OCI-M1 (cell line): ENCODE results near the gene CAV3.

ENCODE experiments used
- DNase-seq: peaks from one replicate; lab custom pipeline; 2025; lab: John Stamatoyannopoulos, UW

The CAV3 gene

DNA sequence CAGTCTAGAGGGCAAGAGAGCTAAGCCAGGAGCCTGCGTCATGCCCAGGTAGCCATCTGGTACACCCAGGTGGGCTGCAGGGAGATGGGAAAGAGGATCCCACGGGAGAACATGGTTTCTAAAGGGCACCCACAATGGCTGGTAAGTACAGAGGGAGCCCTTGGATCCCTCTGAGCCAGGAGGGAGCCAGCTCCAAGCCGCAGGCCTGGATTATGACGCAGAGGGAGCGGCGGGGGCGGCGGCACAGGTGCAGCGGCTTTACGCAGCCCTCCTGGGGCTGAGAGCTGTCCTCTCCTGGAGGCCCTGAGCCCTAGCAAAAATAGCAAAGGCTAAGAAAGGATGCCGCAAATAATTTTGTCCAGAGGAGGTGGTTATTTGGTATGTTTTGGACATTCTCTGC is 2.8 kb downstream of the CAV3 start:
- no peak for DNase-seq

DNA sequence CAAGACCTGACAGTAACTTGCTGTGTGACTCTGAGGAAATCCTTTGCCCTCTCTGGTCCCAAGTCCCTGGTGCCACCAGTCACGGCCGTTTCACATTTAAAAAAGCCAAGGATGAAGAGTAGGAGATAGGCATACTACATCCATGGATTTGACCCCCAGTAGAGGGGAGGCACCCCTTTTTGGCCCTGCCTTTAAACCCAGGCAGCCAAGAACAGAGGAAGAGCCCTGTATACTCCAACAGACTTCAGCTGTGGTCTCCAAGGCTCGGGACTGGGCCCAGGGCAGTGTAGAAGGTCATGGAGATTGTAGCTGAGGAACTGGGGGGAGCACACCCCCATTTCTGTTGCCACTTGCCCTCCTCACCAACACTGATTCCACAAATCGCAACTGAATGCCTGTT is 3.7 kb downstream of the CAV3 start:
- DNase-seq: no peak

- no peak for DNase-seq
These were observed 4.2 kb downstream of the CAV3 start for GRCh38 chr3:8737823-8738222.

DNA sequence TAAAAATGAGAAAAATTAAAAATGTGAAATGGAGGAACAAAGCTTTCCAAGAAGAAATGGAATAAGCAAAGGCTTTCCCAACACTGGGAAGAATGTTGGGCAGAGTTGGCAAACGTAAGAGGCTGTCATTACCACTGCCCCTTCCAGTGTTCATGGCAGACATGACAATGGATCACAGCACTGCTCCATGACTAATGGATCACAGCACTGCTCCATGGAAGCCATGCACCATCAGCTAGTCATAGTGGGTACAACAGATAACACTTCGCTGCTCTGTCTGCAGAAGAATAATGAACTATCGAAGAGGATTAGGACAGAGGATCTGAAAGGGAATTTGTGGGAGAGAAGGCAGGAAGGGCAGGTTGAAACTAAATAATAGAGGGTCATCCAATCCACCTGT is 5.0 kb downstream of the CAV3 start:
- DNase-seq: no peak

DNA sequence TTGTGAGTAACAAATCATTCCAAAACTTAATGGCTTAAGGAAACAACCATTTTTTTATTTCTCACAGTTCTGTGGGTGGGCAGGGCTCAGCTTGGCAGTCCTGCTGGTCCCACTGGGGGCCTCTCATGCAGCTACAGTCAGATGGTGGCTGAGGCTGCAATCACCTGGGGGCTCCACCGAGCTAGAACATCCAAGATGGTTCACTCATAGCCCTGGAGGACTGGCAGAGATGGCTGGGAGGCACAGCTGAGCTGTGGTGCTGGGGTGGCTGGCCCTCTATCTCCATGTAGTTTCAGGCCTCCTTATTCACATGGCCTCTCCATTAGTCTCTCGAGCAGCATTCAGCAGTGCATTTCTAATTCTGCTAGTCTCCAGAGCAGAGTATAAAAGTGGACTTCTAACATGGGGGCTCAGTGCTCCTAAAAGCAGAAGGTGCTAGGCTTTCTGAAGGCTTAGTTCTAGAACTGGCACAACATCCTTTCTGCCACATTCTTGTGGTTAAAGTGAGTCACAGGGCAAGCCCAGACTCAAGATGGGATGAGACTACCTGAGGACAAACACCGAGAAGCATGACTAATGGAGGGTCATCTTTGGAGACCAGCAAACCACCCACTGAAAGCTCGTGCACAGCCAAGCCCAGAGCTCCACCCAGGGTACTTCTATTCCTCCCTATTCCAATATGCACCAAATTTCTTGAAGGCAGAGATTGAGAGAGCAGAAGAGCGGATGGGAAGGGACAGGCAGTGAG is 6.3 kb downstream of the CAV3 start:
- DNase-seq: no peak

GRCh38 chr3:8741581-8742261 is 8.1 kb downstream of the CAV3 start:
- DNase-seq: peak; percentile 36

DNA sequence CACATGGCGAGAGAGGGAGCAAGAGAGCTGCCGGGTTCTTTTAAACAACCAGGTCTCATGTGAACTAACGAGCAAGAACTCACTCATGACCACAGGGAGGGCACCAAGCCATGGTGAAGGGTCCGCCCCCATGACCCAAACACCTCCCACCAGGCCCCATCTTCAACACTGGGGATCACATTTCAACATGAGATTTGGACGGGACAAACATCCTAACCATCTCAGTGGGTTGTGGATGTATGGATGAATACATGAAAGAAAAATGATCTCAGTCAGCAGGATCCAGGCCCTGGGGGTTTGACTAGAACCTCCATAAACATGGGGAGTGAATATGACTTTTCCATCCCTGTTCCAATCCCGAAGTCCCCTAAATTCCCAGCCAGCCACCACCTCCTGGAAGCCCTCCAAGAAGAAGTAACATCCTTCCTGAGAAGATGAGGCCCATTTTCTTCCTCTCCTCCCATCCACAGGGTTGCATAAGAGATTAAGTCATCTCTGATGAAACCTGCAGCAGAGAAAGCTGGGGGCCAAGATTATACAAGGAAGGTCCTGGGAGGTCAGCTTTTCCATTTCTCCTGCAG is 9.5 kb downstream of the CAV3 start:
- peak; percentile 25 for DNase-seq

DNA sequence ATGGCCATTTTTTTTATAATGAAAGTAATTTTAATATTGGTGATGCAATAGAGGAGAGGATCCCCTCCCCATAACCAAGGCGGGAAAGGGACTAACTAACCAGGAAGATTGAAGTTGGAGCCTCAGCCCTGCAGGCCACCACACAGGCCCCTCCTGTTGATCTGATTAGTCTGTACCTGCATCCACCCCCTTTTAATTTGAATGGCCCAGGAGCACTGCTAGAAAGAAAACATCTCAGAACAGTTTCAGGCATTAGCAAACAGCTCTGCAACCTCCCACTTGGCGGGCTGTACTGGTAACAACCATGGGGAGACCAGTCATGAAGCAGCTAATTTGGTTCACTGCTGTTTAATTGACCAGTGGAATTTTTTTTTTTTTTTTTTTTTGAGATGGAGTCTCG is 10.3 kb downstream of the CAV3 start:
- no peak for DNase-seq

DNA sequence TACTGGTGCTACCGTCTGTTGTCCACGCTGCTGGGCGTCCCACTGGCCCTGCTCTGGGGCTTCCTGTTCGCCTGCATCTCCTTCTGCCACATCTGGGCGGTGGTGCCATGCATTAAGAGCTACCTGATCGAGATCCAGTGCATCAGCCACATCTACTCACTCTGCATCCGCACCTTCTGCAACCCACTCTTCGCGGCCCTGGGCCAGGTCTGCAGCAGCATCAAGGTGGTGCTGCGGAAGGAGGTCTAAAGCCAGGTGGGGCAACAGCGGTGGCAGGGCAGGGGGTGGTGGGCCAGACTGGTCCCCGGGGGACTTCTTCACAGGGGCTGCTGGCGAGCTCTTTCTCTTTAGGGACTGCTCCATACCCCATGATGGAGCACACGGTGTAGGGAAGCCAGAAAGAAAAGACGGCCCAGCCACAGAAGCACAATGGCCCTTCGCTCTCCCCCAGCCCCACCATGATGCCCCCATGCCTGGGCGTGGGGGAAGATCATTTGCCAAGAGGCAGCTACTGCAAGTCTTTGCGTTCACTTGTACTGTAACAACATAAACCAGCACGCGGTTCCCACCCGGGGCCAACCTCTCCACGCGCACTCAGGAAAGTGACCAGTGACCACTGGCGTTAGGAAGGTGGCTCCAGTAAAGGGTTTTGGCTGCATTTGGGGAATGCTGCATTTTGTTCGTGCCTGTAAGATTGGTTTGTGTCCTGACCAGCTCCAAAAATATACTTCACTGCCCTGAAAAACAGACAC is 12.2 kb downstream of the CAV3 start:
- DNase-seq: no peak

DNA sequence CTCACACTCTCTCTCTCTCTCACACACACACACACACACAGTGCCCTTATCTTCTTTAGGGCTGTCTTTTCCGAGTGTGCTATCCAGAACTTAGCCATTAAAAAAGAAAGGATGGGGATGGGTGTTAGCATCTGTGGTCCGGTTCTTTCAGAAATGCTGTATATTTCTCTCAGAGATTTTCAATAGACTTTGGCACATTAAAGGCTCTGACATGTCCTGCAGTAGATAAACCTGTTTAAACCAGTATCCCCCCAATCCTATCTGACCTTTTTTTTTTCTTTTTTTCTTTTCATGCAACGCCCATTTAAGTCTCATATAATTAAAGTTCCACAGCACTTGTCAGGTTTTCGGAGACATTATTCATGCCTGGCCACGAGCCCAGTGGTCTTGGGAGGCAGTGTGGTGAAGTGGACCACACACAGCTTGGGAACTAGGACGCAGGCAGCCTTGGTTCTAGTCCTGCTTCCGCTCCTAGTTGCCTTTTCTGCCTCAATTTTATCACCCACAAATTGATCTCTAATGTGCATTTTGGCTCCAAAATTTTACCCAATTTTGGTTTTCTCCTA is 13.3 kb downstream of the CAV3 start:
- DNase-seq: no peak

DNA sequence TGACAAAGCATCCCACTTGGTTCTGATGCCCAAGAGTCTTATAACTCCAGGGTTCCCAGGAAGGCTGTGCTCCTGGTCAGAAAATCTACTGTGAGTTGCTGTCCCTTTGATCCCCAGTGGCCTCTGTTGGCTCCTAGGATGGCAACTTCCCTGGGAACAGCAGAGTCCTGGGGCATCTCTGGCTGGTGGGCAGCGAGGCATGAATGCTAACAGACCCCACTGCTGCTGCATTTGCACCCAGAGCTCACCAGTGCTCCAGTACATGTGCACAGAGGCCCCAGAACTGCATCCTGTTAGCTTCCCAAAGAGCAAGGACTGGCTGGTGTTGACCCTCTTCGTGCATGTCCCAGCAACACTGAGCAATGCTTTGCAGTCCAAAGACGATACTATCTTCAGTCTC is 15.7 kb downstream of the CAV3 start:
- no peak for DNase-seq

GRCh38 chr3:8752832-8753231 is 19.2 kb downstream of the CAV3 start:
- DNase-seq: no peak

DNA sequence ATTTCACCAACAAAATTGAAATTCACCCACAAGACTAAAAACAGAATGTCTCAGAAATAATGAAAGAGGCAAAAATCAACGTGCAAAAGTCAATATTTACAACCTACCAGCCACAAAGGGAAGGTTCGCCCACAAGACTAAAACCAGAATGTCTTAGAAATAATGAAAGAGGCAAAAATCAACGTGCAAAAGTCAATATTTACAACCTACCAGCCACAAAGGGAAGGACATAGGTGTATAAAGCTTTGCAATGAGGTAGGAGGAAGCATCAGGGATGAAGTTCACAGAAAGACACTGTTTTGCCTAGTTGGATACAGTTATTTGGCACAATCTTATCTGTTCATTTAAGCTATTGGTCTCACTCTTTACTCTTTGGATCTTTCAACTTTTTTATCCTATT is 21.5 kb downstream of the CAV3 start:
- DNase-seq: no peak

DNA sequence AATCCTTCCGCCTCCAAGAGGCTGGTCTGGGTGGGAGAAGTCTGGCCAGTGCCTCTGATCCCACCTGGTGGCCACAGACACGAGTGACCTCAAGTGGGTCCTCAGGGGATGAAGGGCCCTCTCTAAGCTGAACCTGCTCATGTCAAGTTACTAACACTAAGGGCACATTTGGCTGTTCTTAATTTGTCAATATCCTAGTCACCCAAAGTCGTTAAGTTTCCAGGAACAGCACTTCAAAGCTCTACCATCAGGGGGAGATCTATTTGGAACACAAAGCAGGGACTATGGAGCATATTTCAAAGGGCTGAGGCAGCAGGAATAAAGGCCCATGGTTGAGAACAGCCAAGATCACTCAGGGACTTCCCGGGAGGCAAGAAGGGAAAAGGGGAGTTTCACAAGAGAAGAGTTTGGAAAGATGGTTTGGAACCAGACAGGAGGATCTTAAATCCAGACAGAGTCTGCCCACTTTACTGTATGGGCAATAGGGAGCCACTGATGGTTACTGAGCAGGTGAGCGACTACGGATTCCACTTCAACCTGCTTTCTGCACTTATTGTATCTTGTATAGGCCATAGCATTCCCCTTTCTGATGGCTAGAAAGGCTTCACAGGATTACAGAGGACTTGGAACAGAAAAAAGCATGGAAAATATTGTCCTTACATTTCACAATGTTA is 22.1 kb downstream of the CAV3 start:
- DNase-seq: peak; percentile 21

DNA sequence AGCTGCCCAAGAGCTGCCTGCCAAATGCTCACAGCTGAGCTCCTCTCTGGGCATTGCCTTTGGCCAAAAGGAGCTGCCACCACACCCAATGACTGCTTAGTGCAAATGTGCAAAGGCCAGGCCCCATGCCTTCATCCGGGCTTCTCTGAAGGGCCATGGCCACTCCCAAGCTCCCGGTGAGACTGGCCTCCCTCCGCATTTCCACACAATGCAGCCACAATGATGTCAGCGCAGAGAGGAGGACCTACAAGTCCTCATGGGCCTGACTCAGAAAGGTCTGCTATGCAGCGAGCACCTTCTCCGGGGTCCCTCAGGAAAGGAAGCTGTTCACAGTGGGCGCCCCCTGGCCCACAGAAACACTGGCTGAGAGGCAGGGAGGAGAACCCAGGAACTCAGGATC is 23.1 kb downstream of the CAV3 start:
- DNase-seq: no peak

- no peak for DNase-seq
These were observed 24.2 kb downstream of the CAV3 start for GRCh38 chr3:8757551-8758518.

- no peak for DNase-seq
These were observed 25.6 kb downstream of the CAV3 start for GRCh38 chr3:8759038-8759707.

DNA sequence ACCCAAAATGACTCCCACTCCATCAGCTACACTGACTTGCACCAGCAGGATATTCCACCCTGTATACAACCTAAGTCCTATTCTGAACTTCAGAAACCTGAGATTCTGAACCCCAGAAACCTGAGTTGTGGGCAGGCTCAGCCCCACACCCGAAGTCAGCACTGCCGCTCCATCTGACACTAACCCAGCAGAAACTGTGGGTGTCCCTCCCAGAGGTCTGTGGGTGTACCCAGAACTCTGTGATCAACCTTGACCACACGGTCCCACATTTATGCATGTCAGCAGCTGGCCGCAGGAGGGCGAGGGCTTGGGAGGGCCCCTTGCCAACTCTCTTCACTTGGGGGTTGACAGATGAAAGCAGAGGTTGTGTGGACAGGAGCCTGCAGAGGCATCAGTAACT is 26.5 kb downstream of the CAV3 start:
- DNase-seq: no peak

DNA sequence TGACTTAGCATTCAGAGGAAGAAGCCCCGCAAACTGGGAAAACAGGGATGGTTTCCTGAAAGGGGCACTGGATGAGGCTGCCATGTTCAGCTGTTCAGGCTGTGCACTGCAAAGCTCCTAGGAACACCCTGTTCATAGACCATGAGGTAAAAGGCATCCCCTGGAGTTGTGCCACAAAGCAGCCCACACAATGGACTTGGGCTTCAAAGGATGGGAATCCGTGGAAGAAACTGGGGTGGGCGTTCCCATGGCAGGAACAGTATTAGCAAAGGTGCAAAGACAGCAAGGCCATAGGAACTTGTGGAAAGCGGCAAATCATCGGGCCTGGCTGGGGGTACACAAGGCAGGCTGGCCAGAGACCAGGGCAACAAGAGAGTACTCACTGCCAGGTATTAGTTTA is 26.9 kb downstream of the CAV3 start:
- no peak for DNase-seq

DNA sequence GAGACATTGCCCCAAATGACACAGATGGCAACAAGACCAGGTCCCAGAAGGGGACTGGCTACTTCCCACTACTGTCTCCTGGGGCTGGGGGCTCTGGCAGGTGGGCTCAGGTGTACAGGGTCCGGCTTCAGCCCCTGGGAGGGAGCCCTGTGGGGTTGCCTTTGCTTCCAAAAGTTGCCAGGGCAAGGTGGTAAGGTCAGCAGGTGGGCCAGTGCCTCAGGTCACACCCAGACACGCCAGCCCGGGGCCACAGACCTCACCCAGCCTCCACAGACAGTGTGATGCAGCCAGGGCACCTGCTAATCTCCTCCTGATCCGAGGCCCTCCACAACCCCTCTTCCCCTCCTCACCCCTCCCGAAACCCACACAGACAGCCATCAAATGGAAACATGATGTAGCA is 28.3 kb downstream of the CAV3 start:
- DNase-seq: no peak
